Stimulated activated CD4-positive, alpha-beta T cell treated with anti-CD3 and anti-CD28 coated beads, Interleukin-1b, Interleukin-23, amount 100 ng/mL, for 48 hours (primary cell): ENCODE data around the gene CCDC89.

ENCODE experiments used
- DNase-seq: peaks from one replicate; pipeline ENCODE4 v3.0.0-alpha.2; 2020

CCDC89 gene

GRCh38 chr11:85651118-85651517 lies 34.9 kb downstream of the CCDC89 start:
- no peak for DNase-seq

DNA sequence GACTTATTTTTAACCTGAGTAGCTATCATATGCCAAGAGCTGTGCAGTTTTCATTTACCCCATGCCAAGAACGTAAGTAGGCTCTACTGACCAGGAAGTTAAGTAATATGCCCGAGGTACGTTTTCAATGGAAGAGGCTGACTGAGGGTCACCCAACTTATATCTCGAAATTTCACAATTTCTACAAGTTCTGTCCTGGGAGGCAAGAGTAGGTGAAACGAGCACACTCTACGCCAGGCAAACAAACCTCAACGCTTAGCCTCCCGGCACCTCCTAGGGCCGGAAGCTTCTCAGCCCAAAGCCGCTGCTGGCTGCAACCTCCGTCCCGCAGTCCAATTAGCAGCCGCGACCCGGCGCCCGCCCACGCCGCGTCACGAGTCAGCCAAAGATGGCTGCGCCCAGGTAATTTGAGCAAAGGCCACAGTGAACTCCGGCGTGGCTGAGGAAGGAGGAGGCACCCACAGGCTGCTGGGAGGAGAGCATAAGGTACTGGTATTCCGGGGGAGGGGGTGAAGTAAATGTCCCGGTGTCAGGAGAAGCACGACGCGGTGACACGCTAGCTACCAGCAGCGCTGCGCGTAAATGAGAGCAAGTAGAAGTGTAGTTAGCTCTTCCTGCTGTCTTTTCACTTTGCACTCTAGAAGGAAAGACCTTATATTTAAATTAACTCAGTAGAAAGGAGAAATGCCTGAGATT lies 38.2 kb downstream of the CCDC89 start, which contains the start of gene TMEM126A:
Gene TMEM126A (plus strand): TSS at position 364 of the 696 bp plus-strand sequence. CDS start 2,289 bp downstream, outside the sequence.
- peak; percentile 93 for DNase-seq

- no peak for DNase-seq
Observed at GRCh38 chr11:85647078-85647477, 38.9 kb downstream of the CCDC89 start.

GRCh38 chr11:85643191-85643614 lies 42.8 kb downstream of the CCDC89 start:
- DNase-seq: no peak

GRCh38 chr11:85634747-85635146 lies 51.2 kb downstream of the CCDC89 start:
- DNase-seq: no peak
